ENCODE results near the gene CXCL3. TPM values are rescaled to one million over a fixed set of nuclear protein-coding genes. Genes with fewer than 3 reads are reported as not detected.
"Not testable (repeated sequence)": the region's sequence is repeated elsewhere in the genome, so short reads cannot be mapped to it uniquely, and the experiment has no call there.

The CXCL3 gene
- total RNA-seq, 1 donor from 2014 or later = 0.30 TPM

GRCh38 chr4:74081035-74081434 lies 42.5 kb upstream of the CXCL3 start:
- DNase-seq = no peak
- Histone ChIP-seq H3K27ac (replicated peaks) (no peak overlapping the region), H3K4me1 (no peaks in the 10 kb centered on the region), H3K9me3 (replicated peaks) (no peaks in the 10 kb centered on the region), H3K4me3 (no peak overlapping the region), H3K27me3 (ENCODE audit: low read depth) (no peaks in the 10 kb centered on the region), H3K36me3 (no peaks in the 10 kb centered on the region)
- intact Hi-C loops (cut with micrococcal nuclease) = loop anchor here (5.0 kb wide), 1 partner anchor 584 kb away; no protein-coding TSS in a partner anchor
- no peak for TF ChIP-seq CTCF (IDR thresholded peaks at IDR 0.05; ENCODE audit: borderline replicate concordance)

- not testable (repeated sequence) for H3K27ac ChIP-seq (replicated peaks); H3K4me3 ChIP-seq; H3K9me3 ChIP-seq (replicated peaks); H3K4me1 ChIP-seq; DNase-seq; H3K27me3 ChIP-seq (ENCODE audit: low read depth); H3K36me3 ChIP-seq
- intact Hi-C loops (cut with micrococcal nuclease) = loop anchor here (5.0 kb wide), 1 partner anchor 583 kb away; no protein-coding TSS in a partner anchor
These were observed 41.9 kb upstream of the CXCL3 start for GRCh38 chr4:74080351-74080750.

GRCh38 chr4:74079024-74079423 lies 40.5 kb upstream of the CXCL3 start:
- not testable (repeated sequence) for H3K4me1 ChIP-seq

GRCh38 chr4:74073358-74073757 lies 34.9 kb upstream of the CXCL3 start:
- Histone ChIP-seq H3K27me3 (ENCODE audit: low read depth) (no peaks in the 10 kb centered on the region), H3K4me3 (no peak overlapping the region), H3K36me3 (no peaks in the 10 kb centered on the region), H3K9me3 (replicated peaks) (peaks cover 8% of the 10 kb centered on the region), H3K27ac (replicated peaks) (no peak overlapping the region), H3K4me1 (no peaks in the 10 kb centered on the region)
- TF ChIP-seq CTCF (IDR thresholded peaks at IDR 0.05; ENCODE audit: borderline replicate concordance) = no peak
- no peak for DNase-seq
- intact Hi-C loops (cut with micrococcal nuclease) = no loop called here

More at GRCh38 chr4:74079024-74079423, 40.5 kb upstream of the CXCL3 start:
- DNase-seq; H3K9me3 ChIP-seq (replicated peaks); H3K36me3 ChIP-seq; H3K27ac ChIP-seq (replicated peaks); H3K27me3 ChIP-seq (ENCODE audit: low read depth); H3K4me3 ChIP-seq; intact Hi-C loops (cut with micrococcal nuclease): not testable (repeated sequence)

GRCh38 chr4:74072739-74073138 lies 34.2 kb upstream of the CXCL3 start:
- intact Hi-C loops (cut with micrococcal nuclease) = no loop called here
- DNase-seq = no peak
- no peak overlapping the region for H3K4me3 ChIP-seq
- H3K27me3 ChIP-seq (ENCODE audit: low read depth) = no peaks in the 10 kb centered on the region
- TF ChIP-seq CTCF (IDR thresholded peaks at IDR 0.05; ENCODE audit: borderline replicate concordance) = no peak
- H3K4me1 ChIP-seq = no peaks in the 10 kb centered on the region
- no peaks in the 10 kb centered on the region for H3K36me3 ChIP-seq
- H3K27ac ChIP-seq (replicated peaks) = no peak overlapping the region
- H3K9me3 ChIP-seq (replicated peaks) = peaks cover 8% of the 10 kb centered on the region

- no peak for TF ChIP-seq CTCF (IDR thresholded peaks at IDR 0.05; ENCODE audit: borderline replicate concordance)
- Histone ChIP-seq H3K4me3 (no peak overlapping the region), H3K36me3 (no peaks in the 10 kb centered on the region), H3K27me3 (ENCODE audit: low read depth) (no peaks in the 10 kb centered on the region), H3K27ac (replicated peaks) (no peak overlapping the region), H3K9me3 (replicated peaks) (peaks cover 8% of the 10 kb centered on the region), H3K4me1 (no peaks in the 10 kb centered on the region)
- no peak for DNase-seq
- intact Hi-C loops (cut with micrococcal nuclease) = no loop called here
These were observed 29.1 kb upstream of the CXCL3 start for GRCh38 chr4:74067586-74067985.

GRCh38 chr4:74066232-74066631 lies 27.7 kb upstream of the CXCL3 start:
- DNase-seq = no peak
- intact Hi-C loops (cut with micrococcal nuclease) = no loop called here
- no peaks in the 10 kb centered on the region for H3K4me1 ChIP-seq
- no peak overlapping the region for H3K27ac ChIP-seq (replicated peaks)
- no peak overlapping the region for H3K4me3 ChIP-seq
- H3K27me3 ChIP-seq (ENCODE audit: low read depth) = no peaks in the 10 kb centered on the region
- TF ChIP-seq CTCF (IDR thresholded peaks at IDR 0.05; ENCODE audit: borderline replicate concordance) = no peak
- no peaks in the 10 kb centered on the region for H3K36me3 ChIP-seq
- peaks cover 19% of the 10 kb centered on the region for H3K9me3 ChIP-seq (replicated peaks)

Data from left ventricle myocardium inferior (tissue), 1 donor.